ENCODE measurements around the gene STRIT1. TPM values are rescaled to one million over a fixed set of nuclear protein-coding genes. Genes with fewer than 3 reads are reported as not detected.
A peak's percentile ranks its signal among the peaks of the same experiment; 100 is the strongest.

Gene STRIT1
- polyA plus RNA-seq, 3 donors, result not detected

- no peaks in the 10 kb centered on the region for H3K36me3 Mint-ChIP-seq
- Histone ChIP-seq H3K36me3 (replicated peaks in 1 of 2; ENCODE audit: control insufficient read depth in 1 of 2, insufficient read depth in 2 of 2, low read length in 2 of 2) (no peaks in the 10 kb centered on the region), H3K9me3 (replicated peaks in 1 of 2; ENCODE audit: control insufficient read depth in 1 of 2, insufficient read depth in 1 of 2, low read length in 2 of 2) (no peaks in the 10 kb centered on the region), H3K4me2 (replicated peaks; ENCODE audit: extremely low read depth, low read length, poor library complexity, severe bottlenecking) (no peak overlapping the region), H3K27ac (ENCODE audit: low read depth in 1 of 2, low read length in 2 of 2) (no peak overlapping the region), H3K27me3 (ENCODE audit: control insufficient read depth in 2 of 2, insufficient read depth in 2 of 2, low read length in 2 of 2) (no peaks in the 10 kb centered on the region), H3K4me3 (replicated peaks in 1 of 3; ENCODE audit: low read depth in 2 of 3, low read length in 3 of 3) (no peak overlapping the region), H3K4me1 (ENCODE audit: control insufficient read depth in 1 of 2, insufficient read depth in 2 of 2, low read length in 2 of 2) (no peaks in the 10 kb centered on the region), H4K20me1 (ENCODE audit: insufficient read depth, low read length) (no peaks in the 10 kb centered on the region), H3K9ac (ENCODE audit: insufficient read depth, low read length, poor library complexity, severe bottlenecking) (no peak overlapping the region), H3K79me2 (ENCODE audit: insufficient read depth, low read length) (no peaks in the 10 kb centered on the region), H2AFZ (ENCODE audit: insufficient read depth, low read depth, low read length, poor library complexity, severe bottlenecking) (peak overlapping the region; percentile 7)
- H3K9me3 Mint-ChIP-seq, result no peaks in the 10 kb centered on the region
- DNase-seq, result no peak
- TF ChIP-seq, protein P1, sequence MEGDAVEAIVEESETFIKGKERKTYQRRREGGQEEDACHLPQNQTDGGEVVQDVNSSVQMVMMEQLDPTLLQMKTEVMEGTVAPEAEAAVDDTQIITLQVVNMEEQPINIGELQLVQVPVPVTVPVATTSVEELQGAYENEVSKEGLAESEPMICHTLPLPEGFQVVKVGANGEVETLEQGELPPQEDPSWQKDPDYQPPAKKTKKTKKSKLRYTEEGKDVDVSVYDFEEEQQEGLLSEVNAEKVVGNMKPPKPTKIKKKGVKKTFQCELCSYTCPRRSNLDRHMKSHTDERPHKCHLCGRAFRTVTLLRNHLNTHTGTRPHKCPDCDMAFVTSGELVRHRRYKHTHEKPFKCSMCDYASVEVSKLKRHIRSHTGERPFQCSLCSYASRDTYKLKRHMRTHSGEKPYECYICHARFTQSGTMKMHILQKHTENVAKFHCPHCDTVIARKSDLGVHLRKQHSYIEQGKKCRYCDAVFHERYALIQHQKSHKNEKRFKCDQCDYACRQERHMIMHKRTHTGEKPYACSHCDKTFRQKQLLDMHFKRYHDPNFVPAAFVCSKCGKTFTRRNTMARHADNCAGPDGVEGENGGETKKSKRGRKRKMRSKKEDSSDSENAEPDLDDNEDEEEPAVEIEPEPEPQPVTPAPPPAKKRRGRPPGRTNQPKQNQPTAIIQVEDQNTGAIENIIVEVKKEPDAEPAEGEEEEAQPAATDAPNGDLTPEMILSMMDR (IDR thresholded peaks at IDR 0.05), result no peak
- H3K4me1 Mint-ChIP-seq, result peaks cover 13% of the 10 kb centered on the region
- intact Hi-C loops (cut with micrococcal nuclease), result no loop called here
- H3K4me3 Mint-ChIP-seq, result no peak overlapping the region
- WGBS (ENCODE audit: insufficient coverage), result 7% methylated on average over 2 of the region's 6 CpGs
- H3K27ac Mint-ChIP-seq, result peak overlapping the region in 1 of 7 donors; percentile 36
- no peaks in the 10 kb centered on the region for H3K27me3 Mint-ChIP-seq (ENCODE audit: low read depth in 3 of 3)
These were observed 41.6 kb upstream of the STRIT1 start for GRCh38 chr3:155334914-155335723.

- no peak for DNase-seq
- Histone ChIP-seq H3K9ac (ENCODE audit: insufficient read depth, low read length, poor library complexity, severe bottlenecking) (no peak overlapping the region), H3K36me3 (replicated peaks in 1 of 2; ENCODE audit: control insufficient read depth in 1 of 2, insufficient read depth in 2 of 2, low read length in 2 of 2) (no peaks in the 10 kb centered on the region), H3K4me2 (replicated peaks; ENCODE audit: extremely low read depth, low read length, poor library complexity, severe bottlenecking) (no peak overlapping the region), H3K4me3 (replicated peaks in 1 of 3; ENCODE audit: low read depth in 2 of 3, low read length in 3 of 3) (no peak overlapping the region), H3K4me1 (ENCODE audit: control insufficient read depth in 1 of 2, insufficient read depth in 2 of 2, low read length in 2 of 2) (no peaks in the 10 kb centered on the region), H3K79me2 (ENCODE audit: insufficient read depth, low read length) (no peaks in the 10 kb centered on the region), H4K20me1 (ENCODE audit: insufficient read depth, low read length) (no peaks in the 10 kb centered on the region), H3K27ac (ENCODE audit: low read depth in 1 of 2, low read length in 2 of 2) (no peak overlapping the region), H2AFZ (ENCODE audit: insufficient read depth, low read depth, low read length, poor library complexity, severe bottlenecking) (peak overlapping the region; percentile 7), H3K9me3 (replicated peaks in 1 of 2; ENCODE audit: control insufficient read depth in 1 of 2, insufficient read depth in 1 of 2, low read length in 2 of 2) (no peaks in the 10 kb centered on the region), H3K27me3 (ENCODE audit: control insufficient read depth in 2 of 2, insufficient read depth in 2 of 2, low read length in 2 of 2) (no peaks in the 10 kb centered on the region)
- Mint-ChIP-seq H3K36me3 (no peaks in the 10 kb centered on the region), H3K9me3 (no peaks in the 10 kb centered on the region), H3K4me3 (no peak overlapping the region), H3K27ac (no peak overlapping the region), H3K27me3 (ENCODE audit: low read depth in 3 of 3) (no peaks in the 10 kb centered on the region), H3K4me1 (peaks cover 13% of the 10 kb centered on the region)
- intact Hi-C loops (cut with micrococcal nuclease), result no loop called here
- WGBS (ENCODE audit: insufficient coverage), result 33% methylated on average over 1 of the region's 3 CpGs
- TF ChIP-seq, protein P1 (IDR thresholded peaks at IDR 0.05), result no peak
These were observed 40.9 kb upstream of the STRIT1 start for GRCh38 chr3:155334215-155334913.

All from CD14-positive monocyte (primary cell).